ENCODE results near the gene OR10W1.

Gene OR10W1

GRCh38 chr11:58268142-58268541, at the start of gene OR10W1:
Gene OR10W1 (minus strand): TSS chr11:58268260. CDS start chr11:58267858, 402 bp downstream.
- DNase-seq: no peak

GRCh38 chr11:58316142-58316541, 48.1 kb upstream of the OR10W1 start:
- no peak for DNase-seq

GRCh38 chr11:58301576-58301975, 33.5 kb upstream of the OR10W1 start:
- DNase-seq: no peak

- DNase-seq: no peak
Observed at GRCh38 chr11:58292017-58292416, 24.0 kb upstream of the OR10W1 start.

- DNase-seq: no peak
Observed at GRCh38 chr11:58289266-58289665, 21.2 kb upstream of the OR10W1 start.

GRCh38 chr11:58286249-58286648, 18.2 kb upstream of the OR10W1 start:
- DNase-seq: no peak

- no peak for DNase-seq
Observed at GRCh38 chr11:58285483-58286040, 17.5 kb upstream of the OR10W1 start.

GRCh38 chr11:58276151-58276550, 8.1 kb upstream of the OR10W1 start:
- no peak for DNase-seq

GRCh38 chr11:58275002-58275401, 6.9 kb upstream of the OR10W1 start:
- DNase-seq: no peak

GRCh38 chr11:58259983-58260382, 8.1 kb downstream of the OR10W1 start:
- no peak for DNase-seq

- DNase-seq: no peak
Observed at GRCh38 chr11:58254936-58255335, 13.1 kb downstream of the OR10W1 start.

GRCh38 chr11:58243954-58244353, 24.1 kb downstream of the OR10W1 start:
- DNase-seq: no peak

- DNase-seq: no peak
Observed at GRCh38 chr11:58227956-58228615, 40.0 kb downstream of the OR10W1 start.

GRCh38 chr11:58222721-58223120, 45.3 kb downstream of the OR10W1 start:
- no peak for DNase-seq
